Effector CD4-positive, alpha-beta T cell (primary cell): Measurements from ENCODE around the gene ANKRD66.
"Not testable (repeated sequence)": the region's sequence is repeated elsewhere in the genome, so short reads cannot be mapped to it uniquely, and the experiment has no call there.

ENCODE experiments used
- DNase-seq: peaks from one replicate; pipeline ENCODE4 v3.0.0-alpha.2; 2020

Gene ANKRD66

GRCh38 chr6:46756469-46757213 lies 9.9 kb downstream of the ANKRD66 start:
- DNase-seq = no peak

DNA sequence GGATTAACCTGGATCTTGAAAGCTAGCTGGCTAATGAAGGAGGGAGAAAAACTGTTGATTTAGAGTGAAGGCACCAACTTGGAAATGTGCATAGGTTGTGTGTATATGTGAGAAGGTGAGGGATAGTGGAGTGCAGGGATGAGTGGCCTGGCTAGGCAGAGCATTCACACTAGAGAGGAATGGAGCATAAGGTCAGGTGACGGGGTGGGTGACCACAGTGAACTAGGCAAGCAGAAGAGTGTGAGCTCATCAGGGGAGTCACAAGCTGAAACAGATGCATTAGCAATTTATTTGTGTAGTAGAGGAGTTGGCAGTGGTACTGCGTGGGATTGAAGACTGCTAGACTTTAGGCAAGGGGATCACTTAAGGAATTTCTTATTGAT lies 10.5 kb downstream of the ANKRD66 start:
- DNase-seq = no peak

DNA sequence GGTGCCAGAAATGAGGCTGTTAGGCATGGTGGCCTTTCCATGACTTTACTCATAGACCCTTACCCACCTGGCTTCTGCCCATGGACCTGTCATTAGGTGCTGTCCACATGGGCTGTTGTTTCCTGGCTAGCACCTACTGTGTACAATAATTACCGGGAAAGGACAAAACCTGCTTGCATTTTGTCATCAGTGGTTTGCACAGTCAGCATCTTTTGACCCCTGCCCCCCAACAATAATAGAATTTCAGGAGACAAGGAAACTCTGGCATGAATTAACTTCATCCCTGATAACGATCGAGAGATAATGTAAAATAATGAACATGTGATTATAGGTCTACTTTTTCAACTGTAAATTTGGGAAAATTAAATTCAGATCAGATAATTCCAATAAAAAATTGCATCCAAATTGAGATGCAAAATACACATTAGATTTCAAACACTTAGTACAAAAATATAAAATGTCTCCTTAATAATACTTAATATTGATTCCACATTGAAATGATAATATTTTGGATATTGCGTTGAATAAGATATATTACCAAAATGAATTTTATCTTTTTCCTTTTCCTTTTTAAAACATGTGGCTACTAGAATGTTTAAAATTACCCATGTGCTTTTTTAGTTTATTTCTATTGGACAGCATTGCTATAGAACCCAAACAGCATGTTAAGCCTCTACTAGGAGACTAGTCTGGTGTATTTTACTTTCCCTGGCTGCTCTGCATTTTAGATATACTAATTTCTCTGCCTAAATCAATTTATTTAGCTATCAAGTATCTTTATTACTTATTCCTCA lies 12.4 kb downstream of the ANKRD66 start:
- no peak for DNase-seq

DNA sequence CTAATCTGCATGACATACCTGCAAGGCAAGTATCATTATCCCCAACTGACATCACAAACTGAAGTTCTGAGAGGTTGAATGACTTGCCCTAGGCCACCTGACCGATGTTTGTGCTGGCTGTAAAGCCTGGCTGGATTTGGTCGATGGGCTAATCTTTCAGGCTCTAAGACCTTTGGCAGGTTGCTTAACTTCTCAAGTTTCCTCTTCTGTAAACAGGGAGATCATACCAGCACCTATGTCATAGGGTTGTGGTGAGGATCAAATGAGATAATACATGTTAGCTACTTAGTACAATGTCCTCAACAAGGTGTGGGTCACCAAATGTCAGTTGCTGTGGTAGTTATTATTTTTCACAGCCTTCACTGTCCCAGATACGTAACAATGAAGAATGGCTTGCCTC lies 14.2 kb downstream of the ANKRD66 start:
- no peak for DNase-seq

DNA sequence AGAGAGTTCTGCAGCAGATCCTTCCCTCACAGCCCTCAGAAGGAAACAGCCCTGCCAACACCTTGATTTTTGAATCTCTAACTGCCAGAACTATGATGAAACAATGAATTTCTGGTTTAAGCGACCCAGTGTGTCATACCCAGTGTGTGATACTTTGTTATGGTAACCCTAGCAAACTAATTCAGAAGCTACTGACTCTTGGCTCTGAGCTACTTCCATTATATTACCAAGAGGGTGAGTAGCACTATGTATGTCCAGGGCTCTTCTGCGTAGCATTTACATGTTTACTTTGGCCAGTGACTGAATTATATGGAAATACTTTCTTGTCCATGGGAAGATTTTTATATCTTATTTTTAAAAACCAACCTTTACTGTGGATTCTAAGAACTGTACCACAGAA lies 16.7 kb downstream of the ANKRD66 start:
- no peak for DNase-seq

- not testable (repeated sequence) for DNase-seq
These were observed 17.5 kb downstream of the ANKRD66 start for GRCh38 chr6:46764280-46764679.

DNA sequence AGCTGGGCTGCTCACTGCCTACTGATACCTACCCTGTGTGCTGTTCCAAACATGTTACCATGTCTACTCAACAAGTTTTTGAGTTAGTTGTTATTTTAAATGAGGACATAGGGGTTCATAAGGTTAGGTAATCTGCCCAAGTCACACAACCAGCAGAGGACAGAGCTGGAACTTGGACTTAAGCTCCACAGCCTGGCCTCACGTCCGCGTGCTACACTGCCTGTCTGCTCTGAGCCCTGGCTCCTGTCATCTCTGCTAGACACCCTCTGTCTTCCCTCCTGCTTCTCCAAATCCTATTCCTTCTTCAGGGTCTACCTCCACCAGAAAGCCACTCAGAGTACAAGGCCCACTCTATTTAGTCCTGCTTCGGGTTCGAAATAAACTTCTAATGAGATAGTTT lies 18.2 kb downstream of the ANKRD66 start:
- no peak for DNase-seq

DNA sequence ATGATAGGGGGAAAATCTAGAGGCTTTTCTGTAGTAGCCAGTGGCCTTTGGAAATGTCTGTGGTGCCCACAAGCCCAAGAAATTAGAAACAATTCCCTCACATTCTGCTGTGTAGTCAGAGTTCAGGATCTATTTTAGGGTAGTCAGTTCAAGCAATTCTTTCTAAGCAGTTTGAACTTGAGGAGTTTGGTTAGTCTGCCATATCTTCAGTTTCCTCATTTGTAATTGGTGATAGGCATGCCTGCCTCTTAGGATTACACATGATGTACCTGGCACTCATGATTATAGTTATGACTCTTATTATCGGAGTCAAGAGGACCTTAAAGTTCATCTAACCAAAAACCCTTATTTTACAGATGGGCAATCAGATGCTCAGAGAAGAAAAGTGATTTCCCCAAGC lies 25.3 kb downstream of the ANKRD66 start:
- DNase-seq = no peak

DNA sequence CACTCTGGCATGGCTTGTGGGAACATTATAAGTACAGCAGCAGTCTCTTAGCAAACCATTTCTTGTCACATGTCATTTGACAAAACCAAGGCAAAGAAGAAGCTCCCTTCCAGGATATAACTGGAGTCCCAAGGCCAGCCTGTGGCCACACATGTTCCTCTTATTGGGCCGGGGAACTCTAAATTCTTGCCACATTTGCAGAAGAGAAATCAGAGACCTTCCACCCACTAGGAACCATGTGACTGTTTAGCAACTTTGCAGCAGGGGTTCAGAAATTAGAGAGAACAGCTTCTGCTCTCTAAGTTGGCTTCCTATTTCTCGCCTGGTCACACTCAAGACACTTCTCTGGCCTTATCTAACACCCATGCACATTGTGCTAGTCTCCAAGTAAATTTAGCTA lies 26.0 kb downstream of the ANKRD66 start:
- no peak for DNase-seq

GRCh38 chr6:46773201-46773855 lies 26.6 kb downstream of the ANKRD66 start:
- DNase-seq = no peak

GRCh38 chr6:46774736-46775135 lies 28.0 kb downstream of the ANKRD66 start:
- DNase-seq = not testable (repeated sequence)

DNA sequence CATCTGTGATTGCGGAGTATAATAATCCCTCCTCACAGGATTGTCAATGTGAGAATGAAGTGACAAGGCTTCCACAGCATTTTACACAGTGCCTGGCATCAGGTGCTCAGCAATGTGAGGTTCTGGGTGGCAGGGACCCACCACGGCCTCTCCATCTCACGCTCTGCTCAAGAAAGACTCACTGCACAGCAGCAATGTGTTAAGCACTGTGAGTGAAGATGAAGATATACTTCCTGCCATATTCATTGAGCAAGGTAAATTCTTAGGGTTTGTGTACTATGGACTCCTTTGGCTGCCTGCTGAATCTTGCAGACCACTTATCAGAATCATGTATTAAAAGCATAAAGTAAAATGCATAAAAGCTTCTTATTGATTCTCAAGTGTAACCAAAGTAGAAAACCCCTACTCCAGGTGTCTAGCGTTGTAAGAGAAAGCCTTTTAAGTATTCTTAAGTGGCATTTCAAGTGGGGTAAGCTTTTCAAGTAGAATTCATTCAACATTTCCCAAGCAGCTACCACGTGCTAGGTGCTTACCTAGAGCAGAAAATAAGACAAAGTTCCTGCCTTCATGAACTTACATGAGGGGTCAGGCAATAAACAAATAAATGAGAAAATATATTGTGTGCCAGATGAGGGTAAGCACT lies 29.5 kb downstream of the ANKRD66 start:
- DNase-seq = no peak

DNA sequence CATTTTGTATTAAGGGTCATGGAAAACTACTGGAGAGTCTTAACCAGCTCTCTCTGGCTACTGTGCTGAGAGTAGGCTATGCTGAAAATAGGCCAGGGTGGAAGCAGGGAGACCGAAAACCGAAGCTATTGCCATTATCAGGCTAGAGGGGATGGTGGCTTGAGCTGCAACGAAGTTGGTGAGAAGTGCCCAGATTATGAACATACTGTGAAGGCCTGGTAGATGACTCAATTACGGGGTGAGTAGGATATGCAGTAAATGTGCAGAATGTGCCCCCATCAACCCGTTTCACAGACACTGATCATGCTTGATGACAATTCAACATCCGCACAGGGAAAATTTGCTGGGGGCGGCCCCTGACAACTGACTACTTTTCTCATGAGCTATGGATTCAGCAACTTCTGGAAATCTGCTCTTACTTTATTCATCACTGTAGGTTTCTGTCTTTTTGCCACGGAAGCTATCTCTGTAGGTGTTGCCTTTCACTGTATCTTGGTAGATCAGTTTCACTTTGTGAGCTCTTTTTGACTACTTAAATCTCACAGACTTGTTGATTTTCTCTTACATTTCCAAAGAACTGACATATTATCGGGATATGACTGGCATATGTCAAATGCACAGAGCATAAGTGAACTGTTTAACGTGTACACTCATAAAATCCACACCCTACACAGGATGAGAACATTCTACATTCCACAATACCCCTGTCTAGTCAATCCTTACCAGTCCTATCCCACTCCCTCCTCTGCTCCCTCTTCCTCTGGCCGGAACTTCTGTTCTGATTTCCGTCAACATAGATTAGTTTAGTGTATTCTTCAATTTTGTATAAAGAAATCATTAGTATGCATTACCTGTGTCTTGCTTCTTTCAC lies 31.0 kb downstream of the ANKRD66 start:
- DNase-seq = no peak

DNA sequence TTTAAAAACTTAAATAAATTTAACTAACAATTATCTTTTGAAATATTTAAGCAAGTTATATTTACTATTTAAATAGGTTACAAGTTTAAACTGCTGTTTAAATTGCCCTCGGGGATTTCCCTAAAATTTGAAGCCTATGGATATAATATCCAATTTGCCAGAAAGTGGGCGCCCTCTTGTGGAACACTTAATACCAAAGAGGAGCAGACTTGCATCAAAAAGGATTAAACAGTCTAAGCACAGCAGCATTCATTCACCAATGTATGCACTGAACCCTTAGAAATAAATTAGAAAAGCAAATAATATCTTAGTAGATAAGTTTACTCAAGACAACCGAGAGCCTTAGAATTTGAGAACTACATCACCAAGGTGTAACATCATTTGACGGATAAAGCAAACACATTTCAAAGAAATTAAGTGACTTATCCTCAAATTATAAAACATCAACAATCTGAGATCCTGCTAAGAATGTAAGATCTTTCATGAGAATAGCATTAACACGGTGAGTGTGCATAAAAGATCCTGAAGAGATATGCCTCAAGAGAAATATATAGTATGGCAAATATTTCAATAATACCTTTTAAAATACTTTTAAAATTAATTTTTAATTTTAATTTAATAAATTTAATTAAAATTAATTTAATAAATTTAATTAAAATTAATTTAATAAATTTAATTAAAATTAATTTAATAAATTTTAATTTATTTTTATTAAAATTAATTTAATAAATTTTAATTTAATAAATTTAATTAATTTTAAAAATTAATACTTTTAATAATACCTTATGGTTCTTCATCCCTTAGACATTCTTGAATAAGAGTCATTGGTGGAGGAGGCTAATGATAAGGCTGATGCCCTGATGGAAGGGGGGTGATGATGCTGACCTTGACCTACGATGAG lies 35.0 kb downstream of the ANKRD66 start:
- no peak for DNase-seq

GRCh38 chr6:46784535-46784934 lies 37.8 kb downstream of the ANKRD66 start:
- DNase-seq = no peak

DNA sequence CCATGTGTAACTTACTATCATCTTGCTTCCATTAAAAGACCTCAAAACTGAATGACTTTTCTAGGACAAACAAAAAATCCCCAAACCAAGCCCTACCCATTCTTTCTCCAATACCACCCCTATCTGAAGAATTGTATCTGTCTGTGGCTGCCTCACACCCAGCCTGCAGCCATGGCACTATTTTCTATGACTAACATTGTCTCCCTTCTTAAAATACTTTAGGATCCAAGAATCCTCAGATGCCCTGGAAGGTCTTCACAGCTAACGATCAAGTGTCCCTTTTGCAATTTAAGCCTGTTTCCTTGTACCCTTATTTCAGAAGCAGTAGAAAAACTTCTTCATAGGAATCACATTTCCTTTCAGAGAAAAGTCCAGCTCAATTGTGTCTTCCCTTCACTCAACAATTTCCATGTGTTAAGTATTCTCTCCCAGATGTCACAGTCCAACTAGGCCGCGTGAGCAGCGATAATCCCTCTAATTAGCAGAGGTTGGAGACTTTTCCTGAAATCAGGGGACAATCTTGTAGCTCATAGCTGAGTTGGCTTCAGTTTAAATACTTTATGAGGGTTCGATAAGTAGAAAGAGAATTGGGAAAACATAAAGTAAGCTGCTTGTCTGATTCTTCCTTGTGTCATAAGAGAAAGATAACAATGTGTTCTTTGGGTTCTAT lies 41.3 kb downstream of the ANKRD66 start:
- DNase-seq = no peak

- DNase-seq = no peak
These were observed 42.1 kb downstream of the ANKRD66 start for GRCh38 chr6:46788791-46789190.

DNA sequence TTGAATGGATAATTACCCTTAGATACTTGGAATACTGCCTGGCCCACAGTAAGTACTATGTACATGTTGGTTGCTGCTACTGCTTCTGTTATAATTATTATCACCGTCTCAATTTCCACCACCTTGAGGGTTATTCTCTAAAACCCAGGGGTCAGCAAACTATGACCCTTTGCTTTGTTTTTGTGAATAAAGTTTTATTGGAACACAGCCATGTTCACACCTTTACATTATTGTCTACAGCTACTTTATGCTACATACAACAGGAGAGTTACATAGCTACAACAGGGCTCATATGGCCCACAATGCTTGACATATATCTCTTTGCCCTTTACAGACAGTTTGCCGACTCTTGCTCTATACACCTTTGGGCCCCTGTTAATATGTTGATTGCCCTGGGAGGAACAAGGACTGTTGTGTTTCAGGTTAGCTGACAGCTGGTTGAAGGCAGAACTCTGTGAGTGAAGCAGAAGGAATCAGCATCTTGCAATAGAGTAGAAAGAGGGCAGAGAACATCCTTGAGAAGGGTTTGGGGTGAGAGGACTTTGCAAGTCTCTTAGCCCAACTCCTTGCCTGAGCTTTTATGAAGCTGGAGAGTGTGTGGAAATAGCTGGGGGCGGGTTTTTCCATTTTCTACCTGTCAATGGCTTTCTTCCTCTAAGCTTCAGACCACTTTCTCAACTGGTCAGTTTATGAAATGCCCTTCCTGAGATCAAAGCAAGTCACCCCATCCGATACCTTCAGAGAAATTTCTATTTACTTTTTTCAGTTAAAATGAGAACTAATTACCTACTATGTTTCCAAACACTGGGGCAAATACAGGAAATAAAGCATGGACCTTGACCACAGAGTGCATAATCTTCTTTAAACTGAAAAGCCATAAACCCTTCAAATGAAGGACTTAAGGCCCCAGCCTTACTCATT lies 43.0 kb downstream of the ANKRD66 start:
- DNase-seq = no peak

DNA sequence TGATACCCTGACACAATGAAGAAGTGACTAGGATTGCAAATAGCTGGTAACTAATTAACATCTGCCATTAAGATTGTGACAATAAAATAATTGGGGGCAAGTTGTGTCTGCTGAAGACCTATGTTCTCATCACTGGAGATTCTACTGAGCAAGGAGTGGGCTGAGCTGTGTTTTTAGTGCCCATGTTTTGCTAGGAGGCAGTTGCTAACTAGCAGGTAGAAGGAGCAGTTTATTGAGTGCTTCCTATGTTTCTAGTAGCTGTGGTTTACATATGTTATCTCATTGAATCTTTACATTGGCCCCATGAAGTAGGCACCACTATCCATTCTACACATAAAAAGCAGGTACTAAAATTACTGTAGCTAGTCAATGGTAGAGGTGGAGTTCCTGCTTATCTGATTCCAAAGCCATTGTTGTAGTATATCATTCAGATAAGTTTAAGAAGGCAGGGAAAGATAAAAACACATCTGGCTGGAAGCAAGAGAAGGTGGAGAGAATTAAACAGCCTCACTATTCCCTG lies 43.7 kb downstream of the ANKRD66 start:
- DNase-seq = no peak
